ENCODE measurements around the gene DLG1. TPM values are rescaled to one million over a fixed set of nuclear protein-coding genes. Genes with fewer than 3 reads are reported as not detected.

The DLG1 gene
- total and polyA plus RNA-seq, 9 of the 15 experiments (the other 6 are each of a cell fraction or from before 2014, with no cell fraction given) = 9.4 to 63.5 (median 43.6) TPM

GRCh38 chr3:197029511-197030167 is 268.8 kb downstream of the DLG1 start, which contains the start of gene MELTF (continued):
- TF ChIP-seq LARP7 (IDR thresholded peaks at IDR 0.05) (no peak), ZKSCAN1 (IDR thresholded peaks at IDR 0.05; ENCODE audit: low read depth, low read length) (no peak; the same call in 1 of the 2 replicates), ZNF3 (CRISPR knock-in tag; IDR thresholded peaks at IDR 0.05) (no peak), HNRNPLL (IDR thresholded peaks at IDR 0.05; ENCODE audit: low read depth, low read length, poor library complexity, severe bottlenecking) (no peak), ADNP (tag; IDR thresholded peaks at IDR 0.05) (peak; percentile 93), NRF1 (conservative IDR thresholded peaks at IDR 0.05 in 1 of 2, IDR thresholded peaks at IDR 0.05 in 1 of 2) (no peak; a peak in 3 of 4 replicates), ZC3H4 (CRISPR knock-in tag; IDR thresholded peaks at IDR 0.05; ENCODE audit: borderline replicate concordance) (no peak), ZNF282 (CRISPR knock-in tag; IDR thresholded peaks at IDR 0.05) (0 out of 2 replicates have a peak, but pooled peaks have one; percentile 50), BRCA1 (IDR thresholded peaks at IDR 0.05) (no peak), BRCA1 (CRISPR knock-in tag; IDR thresholded peaks at IDR 0.05) (peak; percentile 78; the same call in 1 of the 2 replicates), GABPB1 (CRISPR knock-in tag; IDR thresholded peaks at IDR 0.05) (no peak; the same call in none of the 2 replicates), KLF1 (tag; IDR thresholded peaks at IDR 0.05) (peak; percentile 79), FUS (optimal IDR thresholded peaks at IDR 0.05; ENCODE audit: low read depth, low read length) (peak; percentile 29), MAZ (CRISPR knock-in tag; conservative IDR thresholded peaks at IDR 0.05 in 1 of 2, IDR thresholded peaks at IDR 0.05 in 1 of 2) (peak; percentile 51 to 81; a peak in 3 of 4 replicates), ETV1 (tag; conservative IDR thresholded peaks at IDR 0.05; ENCODE audit: low read depth) (no peak), NFIC (IDR thresholded peaks at IDR 0.05) (peak; percentile 38; the same call in 1 of the 2 replicates), PRPF4 (IDR thresholded peaks at IDR 0.05; ENCODE audit: insufficient read depth, low read depth, low read length, poor library complexity, severe bottlenecking) (peak; percentile 39), SUPT5H (IDR thresholded peaks at IDR 0.05) (0 out of 2 replicates have a peak, but pooled peaks have one; percentile 31), SMARCA5 (IDR thresholded peaks at IDR 0.05) (no peak), ZNF384 (IDR thresholded peaks at IDR 0.05; ENCODE audit: low read depth, low read length) (no peak), POLR3A (IDR thresholded peaks at IDR 0.05; ENCODE audit: borderline replicate concordance, extremely low read depth, insufficient read depth, insufficient read length) (no peak), NEUROD1 (IDR thresholded peaks at IDR 0.05; ENCODE audit: borderline replicate concordance, low read depth, low read length, partially characterized antibody) (no peak), ZBTB1 (CRISPR knock-in tag; IDR thresholded peaks at IDR 0.05; ENCODE audit: borderline replicate concordance, low read depth) (0 out of 2 replicates have a peak, but pooled peaks have one; percentile 20), KAT7 (CRISPR knock-in tag; IDR thresholded peaks at IDR 0.05; ENCODE audit: borderline replicate concordance) (0 out of 2 replicates have a peak, but pooled peaks have one; percentile 81), TEAD1 (CRISPR knock-in tag; IDR thresholded peaks at IDR 0.05) (0 out of 4 replicates have a peak, but pooled peaks of 1 of the 2 experiments have one; percentile 48), RBBP5 (IDR thresholded peaks at IDR 0.05; ENCODE audit: borderline replicate concordance, insufficient read depth, low read length, poor library complexity, severe bottlenecking) (no peak), POLR3G (IDR thresholded peaks at IDR 0.05; ENCODE audit: extremely low read depth, insufficient read length, insufficient replicate concordance) (no peak)
- TF ChIP-seq, protein P1, sequence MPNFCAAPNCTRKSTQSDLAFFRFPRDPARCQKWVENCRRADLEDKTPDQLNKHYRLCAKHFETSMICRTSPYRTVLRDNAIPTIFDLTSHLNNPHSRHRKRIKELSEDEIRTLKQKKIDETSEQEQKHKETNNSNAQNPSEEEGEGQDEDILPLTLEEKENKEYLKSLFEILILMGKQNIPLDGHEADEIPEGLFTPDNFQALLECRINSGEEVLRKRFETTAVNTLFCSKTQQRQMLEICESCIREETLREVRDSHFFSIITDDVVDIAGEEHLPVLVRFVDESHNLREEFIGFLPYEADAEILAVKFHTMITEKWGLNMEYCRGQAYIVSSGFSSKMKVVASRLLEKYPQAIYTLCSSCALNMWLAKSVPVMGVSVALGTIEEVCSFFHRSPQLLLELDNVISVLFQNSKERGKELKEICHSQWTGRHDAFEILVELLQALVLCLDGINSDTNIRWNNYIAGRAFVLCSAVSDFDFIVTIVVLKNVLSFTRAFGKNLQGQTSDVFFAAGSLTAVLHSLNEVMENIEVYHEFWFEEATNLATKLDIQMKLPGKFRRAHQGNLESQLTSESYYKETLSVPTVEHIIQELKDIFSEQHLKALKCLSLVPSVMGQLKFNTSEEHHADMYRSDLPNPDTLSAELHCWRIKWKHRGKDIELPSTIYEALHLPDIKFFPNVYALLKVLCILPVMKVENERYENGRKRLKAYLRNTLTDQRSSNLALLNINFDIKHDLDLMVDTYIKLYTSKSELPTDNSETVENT (CRISPR knock-in tag; IDR thresholded peaks at IDR 0.05) = peak; percentile 34; the same call in 1 of the 2 replicates
